NT2/D1 (cell line): ENCODE measurements around the gene MBLAC2.
A peak's percentile ranks its signal among the peaks of the same experiment; 100 is the strongest.

Experiments
- DNase-seq: peaks from one replicate; pipeline ENCODE4 v3.0.0-alpha.2; 2011; ENCODE audit warnings: low read depth, low spot score
- H3K27me3 ChIP-seq: 2 replicates; pipeline ENCODE4 v1.6.0; 2011; ENCODE audit warnings: mild to moderate bottlenecking; ENCODE audit not compliant: insufficient read length, insufficient read depth
- H3K36me3 ChIP-seq: 2 replicates; pipeline ENCODE4 v1.6.1; 2011; ENCODE audit warnings: mild to moderate bottlenecking, low read length, mixed read lengths; ENCODE audit not compliant: insufficient read depth, insufficient read length
- H3K4me1 ChIP-seq: 2 replicates; pipeline ENCODE4 v1.5.1; 2011; ENCODE audit not compliant: insufficient read depth, insufficient read length
- H3K4me3 ChIP-seq: 2 replicates; pipeline ENCODE4 v1.5.1; 2011; ENCODE audit warnings: low read depth; ENCODE audit not compliant: insufficient read length
- H3K9ac ChIP-seq: 2 replicates; pipeline ENCODE4 v1.6.0; 2011; ENCODE audit warnings: low read depth; ENCODE audit not compliant: insufficient read length
- H3K9me3 ChIP-seq: 2 replicates; pipeline ENCODE4 v1.5.1; 2011; ENCODE audit warnings: mild to moderate bottlenecking, low read length; ENCODE audit not compliant: insufficient read depth
- SUZ12 ChIP-seq: IDR thresholded peaks from 2 replicates; pipeline ENCODE4 v1.6.1; 2011; ENCODE audit not compliant: insufficient read length, insufficient read depth; ENCODE audit errors: extremely low read depth
- YY1 ChIP-seq: IDR thresholded peaks from 2 replicates; pipeline ENCODE4 v1.6.1; 2011; ENCODE audit not compliant: insufficient read length, insufficient read depth
- ZNF274 ChIP-seq: IDR thresholded peaks from 2 replicates; pipeline ENCODE4 v1.6.1; 2011; ENCODE audit warnings: mild to moderate bottlenecking, low read depth, low read length

Gene MBLAC2

GRCh38 chr5:90479611-90480385 lies 5.2 kb upstream of the MBLAC2 start:
- Histone ChIP-seq H3K4me3 (no peak overlapping the region), H3K9me3 (no peaks in the 10 kb centered on the region), H3K36me3 (no peaks in the 10 kb centered on the region), H3K9ac (no peak overlapping the region), H3K27me3 (no peaks in the 10 kb centered on the region), H3K4me1 (no peaks in the 10 kb centered on the region)
- no peak for TF ChIP-seq YY1
- no peak for DNase-seq

GRCh38 chr5:90477621-90478215 lies 3.1 kb upstream of the MBLAC2 start:
- no peak for DNase-seq
- Histone ChIP-seq H3K27me3 (peaks cover 2% of the 10 kb centered on the region), H3K4me3 (no peak overlapping the region), H3K9ac (no peak overlapping the region), H3K9me3 (no peaks in the 10 kb centered on the region), H3K36me3 (no peaks in the 10 kb centered on the region), H3K4me1 (no peaks in the 10 kb centered on the region)
- no peak for TF ChIP-seq YY1
- TF ChIP-seq SUZ12 = no peak
- TF ChIP-seq ZNF274 = no peak

- TF ChIP-seq SUZ12 = no peak
- TF ChIP-seq YY1 = no peak
- no peak for TF ChIP-seq ZNF274
Measured at GRCh38 chr5:90477073-90477472, 2.5 kb upstream of the MBLAC2 start.

GRCh38 chr5:90476391-90476790 lies 1.8 kb upstream of the MBLAC2 start:
- no peaks in the 10 kb centered on the region for H3K36me3 ChIP-seq
- no peaks in the 10 kb centered on the region for H3K9me3 ChIP-seq
- DNase-seq = no peak
- H3K4me3 ChIP-seq = no peak overlapping the region
- no peak overlapping the region for H3K9ac ChIP-seq
- peaks cover 2% of the 10 kb centered on the region for H3K27me3 ChIP-seq
- H3K4me1 ChIP-seq = no peaks in the 10 kb centered on the region
- no peak for TF ChIP-seq SUZ12
- TF ChIP-seq YY1 = no peak
- no peak for TF ChIP-seq ZNF274

More at GRCh38 chr5:90477073-90477472, 2.5 kb upstream of the MBLAC2 start:
- DNase-seq = peak; percentile 71
- Histone ChIP-seq H3K36me3 (no peaks in the 10 kb centered on the region), H3K27me3 (peaks cover 2% of the 10 kb centered on the region), H3K4me3 (no peak overlapping the region), H3K9ac (no peak overlapping the region), H3K9me3 (no peaks in the 10 kb centered on the region), H3K4me1 (no peaks in the 10 kb centered on the region)

GRCh38 chr5:90475436-90475980 lies 937 bp upstream of the MBLAC2 start:
- no peak for DNase-seq
- no peaks in the 10 kb centered on the region for H3K9me3 ChIP-seq
- no peaks in the 10 kb centered on the region for H3K4me1 ChIP-seq
- H3K27me3 ChIP-seq = peaks cover 2% of the 10 kb centered on the region
- H3K36me3 ChIP-seq = no peaks in the 10 kb centered on the region
- peak overlapping the region; percentile 63 for H3K4me3 ChIP-seq
- TF ChIP-seq ZNF274 = no peak
- no peak for TF ChIP-seq YY1
- TF ChIP-seq SUZ12 = no peak
- H3K9ac ChIP-seq = peak overlapping the region; percentile 71

- peaks cover 2% of the 10 kb centered on the region for H3K27me3 ChIP-seq
- DNase-seq = peak; percentile 25
- peak overlapping the region; percentile 94 for H3K9ac ChIP-seq
- H3K36me3 ChIP-seq = no peaks in the 10 kb centered on the region
- TF ChIP-seq YY1 (no peak), ZNF274 (no peak), SUZ12 (no peak)
- no peaks in the 10 kb centered on the region for H3K9me3 ChIP-seq
- H3K4me3 ChIP-seq = peak overlapping the region; percentile 69
- H3K4me1 ChIP-seq = no peaks in the 10 kb centered on the region
Measured at GRCh38 chr5:90473396-90474234, 956 bp downstream of the MBLAC2 start.
